NCI-H446 treated with DMSO at 0.1 percent for 48 hours (cell line): ENCODE data around the gene PRSS48.
"Not testable (repeated sequence)": the region's sequence is repeated elsewhere in the genome, so short reads cannot be mapped to it uniquely, and the experiment has no call there.

ENCODE experiments used
- DNase-seq: peaks from one replicate; lab custom pipeline; 2025; lab: John Stamatoyannopoulos, UW

The PRSS48 gene, protein sequence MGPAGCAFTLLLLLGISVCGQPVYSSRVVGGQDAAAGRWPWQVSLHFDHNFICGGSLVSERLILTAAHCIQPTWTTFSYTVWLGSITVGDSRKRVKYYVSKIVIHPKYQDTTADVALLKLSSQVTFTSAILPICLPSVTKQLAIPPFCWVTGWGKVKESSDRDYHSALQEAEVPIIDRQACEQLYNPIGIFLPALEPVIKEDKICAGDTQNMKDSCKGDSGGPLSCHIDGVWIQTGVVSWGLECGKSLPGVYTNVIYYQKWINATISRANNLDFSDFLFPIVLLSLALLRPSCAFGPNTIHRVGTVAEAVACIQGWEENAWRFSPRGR

DNA sequence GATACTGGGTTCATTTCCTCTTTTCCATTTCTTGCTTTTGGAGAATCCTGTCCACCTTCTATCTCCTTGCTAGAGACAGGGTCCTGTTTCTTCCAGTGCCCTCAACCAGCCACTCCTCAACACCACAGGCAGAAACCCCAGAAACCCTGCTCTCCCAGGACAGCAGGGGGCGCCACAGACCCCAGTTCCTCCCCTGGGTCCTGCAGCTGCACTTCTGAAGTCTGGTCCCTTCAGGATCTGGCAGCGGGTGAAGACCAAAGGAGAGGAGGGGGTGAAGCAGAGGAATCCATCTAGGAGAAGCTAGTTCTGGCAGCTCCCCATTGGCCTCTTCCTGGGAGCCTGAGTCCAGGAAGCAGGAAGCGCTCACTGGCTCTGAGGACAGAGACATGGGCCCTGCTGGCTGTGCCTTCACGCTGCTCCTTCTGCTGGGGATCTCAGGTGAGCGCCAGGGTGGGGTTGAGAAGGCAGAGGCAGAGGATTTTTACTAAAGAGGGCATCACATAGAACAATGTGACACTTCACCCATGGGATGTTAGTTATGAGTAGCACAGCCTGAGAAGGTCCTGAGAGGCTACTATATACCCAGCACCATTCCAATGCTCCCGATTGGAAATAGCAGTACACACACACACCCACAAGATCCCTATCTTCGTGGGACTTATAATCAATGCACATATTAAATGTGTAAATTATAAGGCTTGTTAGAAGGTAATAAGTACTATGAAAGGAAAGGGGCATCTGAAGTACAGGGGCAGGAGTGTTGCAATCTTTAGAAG is at the start of gene PRSS48:
PRSS48 (plus strand) TSS at position 375 of the 776 bp plus-strand sequence; CDS start at position 387, 12 bp downstream.
- no peak for DNase-seq

DNA sequence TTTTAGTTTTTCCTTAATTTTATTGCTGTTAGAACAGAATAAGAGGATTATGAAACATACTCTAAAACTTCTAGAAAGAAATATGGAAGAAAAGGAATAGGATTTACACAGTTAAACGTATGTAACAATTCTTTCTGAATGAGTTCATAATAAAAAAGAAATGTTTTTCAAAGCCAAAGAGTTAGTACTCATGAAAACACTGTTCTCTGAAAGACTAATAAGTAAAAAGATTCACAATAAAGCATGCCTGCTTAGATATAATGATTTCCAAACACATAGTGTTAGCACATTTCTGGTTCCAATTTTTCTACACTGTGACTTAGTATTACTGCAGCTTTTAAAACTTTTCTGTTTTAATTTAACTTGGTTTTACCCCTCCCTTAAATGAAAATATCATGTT is 49.8 kb upstream of the PRSS48 start:
- no peak for DNase-seq

DNA sequence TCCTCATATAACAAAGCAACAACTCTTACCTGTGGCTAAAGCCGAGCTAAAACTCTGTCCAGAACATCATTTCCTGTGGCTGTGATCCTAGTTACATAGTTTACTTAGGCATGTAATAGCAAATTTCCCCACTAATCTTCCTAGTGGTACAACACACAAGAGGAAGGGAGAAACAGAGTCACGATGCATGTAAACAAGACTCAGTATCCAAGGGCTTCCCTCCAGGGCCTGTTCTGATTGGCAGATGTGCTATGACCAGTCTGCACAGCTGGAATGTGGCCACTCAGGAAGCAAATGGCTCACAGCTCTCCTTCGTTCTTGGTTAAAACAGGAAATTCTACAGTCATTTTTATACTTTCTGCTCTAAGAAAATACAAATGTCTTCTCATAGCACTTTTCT is 49.2 kb upstream of the PRSS48 start:
- no peak for DNase-seq

DNA sequence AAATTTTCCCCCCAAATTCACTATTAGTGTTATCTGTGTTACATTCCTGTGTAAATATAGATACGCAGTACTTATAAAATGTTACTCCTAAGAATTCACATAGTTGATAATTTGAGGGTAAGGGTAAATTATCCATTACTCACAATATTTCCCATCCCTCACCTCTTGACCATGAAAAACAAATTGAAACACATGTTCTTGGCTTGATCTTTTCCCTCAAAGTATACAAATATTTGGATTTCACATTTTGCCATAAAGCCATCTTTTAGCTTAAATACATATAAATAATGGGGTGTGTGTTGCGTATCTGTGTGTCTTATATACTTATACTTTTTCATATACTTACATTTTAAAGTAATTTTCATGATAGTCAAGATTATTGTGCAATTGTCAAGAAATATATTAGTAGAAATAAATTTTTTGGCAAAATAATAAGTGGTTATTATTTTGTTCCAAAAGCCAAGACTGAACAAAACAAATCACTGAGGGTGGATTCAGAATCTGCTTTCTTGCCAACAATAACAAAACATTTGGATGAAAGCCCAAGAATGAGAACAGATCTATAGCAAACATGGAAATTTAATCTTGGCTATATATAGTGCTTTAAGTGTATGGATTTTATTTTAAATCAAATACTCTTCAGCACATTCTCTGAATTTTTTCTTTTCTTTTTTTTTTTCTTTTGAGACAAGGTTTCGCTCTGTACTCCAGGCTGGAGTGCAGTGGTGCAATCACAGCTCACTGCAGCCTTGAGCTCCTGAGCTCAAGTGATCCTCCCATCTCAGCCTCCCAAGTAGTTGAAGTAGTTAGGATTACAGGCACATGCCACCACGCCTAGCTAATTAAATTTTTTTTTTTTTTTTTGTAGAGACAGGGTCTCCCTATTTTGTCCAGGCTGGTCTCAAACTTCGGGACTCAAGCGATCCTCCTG is 48.5 kb upstream of the PRSS48 start:
- no peak for DNase-seq

DNA sequence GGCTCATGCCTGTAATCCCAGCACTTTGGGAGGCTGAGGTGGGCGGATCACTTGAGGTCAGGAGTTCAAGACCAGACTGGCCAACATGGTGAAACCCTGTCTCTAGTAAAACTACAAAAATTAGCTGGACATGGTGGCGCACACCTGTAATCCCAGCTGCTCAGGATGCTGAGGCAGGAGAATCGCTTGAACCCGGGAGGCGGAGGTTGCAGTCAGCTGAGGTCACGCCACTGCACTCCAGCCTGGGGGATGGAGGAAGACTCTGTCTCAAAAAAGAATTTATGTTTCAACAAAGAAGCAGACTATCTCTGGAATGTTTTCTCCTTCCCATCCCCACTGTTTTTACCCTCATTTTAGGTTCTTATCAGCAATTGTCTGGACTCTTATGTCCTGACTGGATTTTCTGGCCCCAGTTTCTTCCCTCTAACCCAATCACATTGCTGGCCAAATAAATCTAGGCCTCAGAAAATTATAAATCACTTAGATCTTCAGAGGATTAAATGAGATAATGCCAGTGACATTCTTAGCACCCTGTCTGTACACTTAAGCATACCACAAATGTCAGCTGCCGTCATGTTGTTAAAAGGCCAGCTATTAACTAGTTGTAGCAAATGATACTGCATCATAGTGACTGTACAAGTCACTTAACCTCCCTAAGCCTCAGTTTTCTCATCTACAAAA is 44.9 kb upstream of the PRSS48 start:
- no peak for DNase-seq

DNA sequence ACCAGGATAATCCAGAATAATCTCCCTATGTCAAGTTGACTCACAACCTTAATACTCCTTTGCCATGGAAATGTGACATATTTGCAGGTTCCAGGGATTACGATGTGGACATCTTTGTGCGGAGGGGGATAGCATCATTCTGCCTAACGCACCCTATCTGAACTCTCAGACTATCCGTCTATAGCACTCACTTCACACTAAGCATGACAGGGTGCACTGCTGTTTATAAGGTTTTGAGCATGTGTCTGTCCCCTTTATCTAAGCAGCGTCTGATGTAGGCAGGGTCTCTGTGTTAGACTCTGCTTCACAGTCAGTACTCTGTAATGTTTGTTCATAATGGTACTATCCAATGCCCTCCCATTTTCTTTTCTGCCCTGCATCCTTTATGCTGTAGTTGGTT is 43.4 kb upstream of the PRSS48 start:
- no peak for DNase-seq

DNA sequence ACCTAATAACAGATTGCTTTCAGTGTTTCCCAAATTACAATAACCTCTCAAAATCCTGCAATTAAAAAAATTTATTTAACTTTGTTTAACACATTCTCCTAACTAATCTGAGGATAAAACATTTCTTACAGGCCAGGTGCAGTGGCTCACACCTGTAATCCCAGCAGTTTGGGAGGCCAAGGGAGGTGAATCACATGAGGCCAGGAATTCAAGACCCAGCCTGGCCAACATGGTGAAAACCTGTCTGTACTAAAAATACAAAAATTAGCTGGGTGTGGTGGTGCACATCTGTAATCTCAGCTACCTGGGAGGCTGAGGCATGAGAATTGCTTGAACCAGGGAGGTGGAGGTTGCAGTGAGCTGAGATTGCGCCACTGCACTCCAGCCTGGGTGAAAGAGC is 41.6 kb upstream of the PRSS48 start:
- DNase-seq, result not testable (repeated sequence)

DNA sequence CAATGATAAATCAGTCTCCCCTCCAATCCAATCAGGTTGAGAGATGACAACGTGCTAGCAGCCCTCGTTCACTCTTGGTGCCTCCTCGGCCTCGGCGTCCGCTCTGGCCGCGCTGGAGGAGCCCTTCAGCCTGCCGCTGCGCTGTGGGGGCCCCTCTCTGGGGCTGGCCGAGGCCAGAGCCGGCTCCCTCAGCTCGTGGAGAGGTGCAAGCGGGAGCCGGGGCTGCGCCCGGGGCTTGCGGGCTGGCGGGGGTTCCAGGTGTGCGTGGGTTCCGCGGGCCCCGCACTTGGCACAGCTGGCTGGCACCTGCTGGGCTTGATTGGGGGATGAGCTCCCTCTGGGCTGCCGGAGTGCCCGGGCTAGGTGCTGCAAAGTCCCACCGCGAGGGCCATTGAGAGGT is 40.9 kb upstream of the PRSS48 start:
- DNase-seq, result no peak

DNA sequence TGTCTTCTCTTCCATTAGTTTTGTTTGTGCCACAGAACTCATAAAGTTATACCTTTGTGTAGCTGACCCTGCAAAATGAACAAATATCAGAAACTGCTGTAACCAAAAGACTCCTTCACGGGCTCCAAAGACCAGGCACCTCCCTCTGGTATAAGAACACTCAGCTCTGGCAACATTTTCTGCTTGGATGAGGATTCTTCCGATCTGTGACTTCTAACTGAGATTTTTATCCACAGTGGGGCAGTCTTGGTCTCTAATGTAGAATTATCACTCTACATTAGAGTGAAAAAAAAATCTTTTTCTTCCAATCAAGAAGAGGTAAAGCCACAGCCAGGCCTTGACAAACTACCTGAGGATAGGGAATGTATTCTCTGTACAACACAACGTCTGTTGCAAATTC is 38.5 kb upstream of the PRSS48 start:
- no peak for DNase-seq

DNA sequence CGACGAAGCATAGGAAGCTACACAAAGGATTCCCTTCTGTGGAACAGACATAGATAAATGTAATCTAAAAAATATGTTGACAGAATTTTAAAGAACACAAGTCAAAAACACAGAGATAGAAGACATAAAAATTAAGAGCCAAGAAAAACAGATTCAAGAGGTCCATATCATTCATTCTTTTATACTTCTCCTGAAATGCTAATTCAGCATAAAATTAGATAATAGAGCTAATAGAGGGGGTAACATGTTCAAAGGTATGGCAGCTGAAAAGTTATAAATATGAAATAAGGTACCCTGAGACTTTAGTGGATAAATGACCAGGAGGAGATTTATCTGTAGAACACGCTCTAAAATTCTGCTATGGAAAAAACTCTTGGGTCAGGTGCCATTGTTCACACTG is 37.4 kb upstream of the PRSS48 start:
- no peak for DNase-seq

DNA sequence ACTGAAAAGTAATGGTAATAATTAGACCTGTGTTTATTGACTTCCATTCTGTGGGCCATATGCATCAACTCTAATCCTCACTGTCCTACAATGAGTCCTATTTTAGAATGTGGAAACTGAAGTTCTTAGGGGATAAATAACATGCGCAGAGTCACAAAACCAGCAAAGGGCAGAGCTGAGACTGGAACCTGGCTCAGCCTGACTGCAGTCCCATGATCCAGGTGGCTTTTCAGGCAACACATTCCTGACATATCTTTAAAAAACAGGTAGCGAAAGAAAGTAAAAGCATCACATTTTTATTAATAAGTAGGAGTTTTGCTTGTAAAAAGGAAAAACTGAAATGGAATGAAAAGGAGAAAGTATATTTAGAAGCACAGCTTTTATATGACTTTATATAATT is 34.7 kb upstream of the PRSS48 start:
- DNase-seq, result no peak

DNA sequence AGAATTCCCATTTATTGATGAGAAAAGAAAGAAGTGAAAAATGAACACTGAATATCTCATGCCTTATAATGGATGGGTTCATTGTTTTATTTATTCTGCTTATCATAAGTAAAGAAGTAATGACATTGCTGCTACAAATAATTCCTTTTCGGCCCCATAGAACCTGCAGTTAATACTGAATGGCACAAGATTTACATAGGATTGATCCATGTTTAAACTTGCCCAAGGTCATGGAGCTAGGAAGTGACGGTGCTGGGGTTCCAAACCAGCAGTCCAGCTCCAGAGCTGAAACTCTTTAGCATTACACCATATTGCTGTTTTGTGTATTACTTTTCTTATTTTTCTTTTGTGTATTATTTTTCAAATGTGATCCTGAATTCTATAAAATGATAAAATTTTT is 30.2 kb upstream of the PRSS48 start:
- no peak for DNase-seq

DNA sequence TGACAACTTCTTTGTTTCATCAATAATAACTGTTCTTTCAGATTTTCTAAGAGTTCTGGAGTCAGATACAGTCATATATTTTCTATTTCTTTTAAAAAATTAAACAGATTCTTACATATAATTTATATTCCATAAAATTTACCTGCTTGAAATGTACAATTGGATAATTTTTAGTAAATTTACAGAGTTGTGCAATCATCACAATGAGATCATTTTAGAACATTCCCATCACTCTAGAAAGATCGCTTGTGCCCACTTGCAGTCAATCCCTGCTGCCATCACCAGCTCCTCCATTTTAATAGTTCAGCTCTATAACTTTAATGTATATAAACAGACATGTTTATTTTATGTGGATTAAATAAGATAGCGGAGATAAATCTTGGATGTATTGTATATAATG is 29.6 kb upstream of the PRSS48 start:
- no peak for DNase-seq

DNA sequence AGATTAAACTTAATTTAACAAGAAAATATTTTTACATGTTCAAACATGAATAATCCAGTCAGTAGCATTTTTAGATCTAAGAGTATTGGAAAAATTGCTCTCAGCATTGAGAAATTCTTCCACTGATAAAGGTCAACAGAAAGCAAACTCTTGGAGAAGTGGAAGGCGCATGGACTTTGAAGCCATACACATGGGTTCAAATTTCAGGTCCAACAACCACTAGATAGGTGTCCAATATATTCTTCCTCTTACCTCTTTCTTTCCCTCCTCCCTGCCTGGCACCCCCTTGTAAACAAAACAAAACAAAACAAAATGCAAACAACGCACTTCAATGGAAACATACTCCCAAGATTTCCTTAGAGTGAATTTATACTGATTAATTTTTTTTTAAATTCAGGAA is 28.4 kb upstream of the PRSS48 start:
- DNase-seq, result no peak

DNA sequence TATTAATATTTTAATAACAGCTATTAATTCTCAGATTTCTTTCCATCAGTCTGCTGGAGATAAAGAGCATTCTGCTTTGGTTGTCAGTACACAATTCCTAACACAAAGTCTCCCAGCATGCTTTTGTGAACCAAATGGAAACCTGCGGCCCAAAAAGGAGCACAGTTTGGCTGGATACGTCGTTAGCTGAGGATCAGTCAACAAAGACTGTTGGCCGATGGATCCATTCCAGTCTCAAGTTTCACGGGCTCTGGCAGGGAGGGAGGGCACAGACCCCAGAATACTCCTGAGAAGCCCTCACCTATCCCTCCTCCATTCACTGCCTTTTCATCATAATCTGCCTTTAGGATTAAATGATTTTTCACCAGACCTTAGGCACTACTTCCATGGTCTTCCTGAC is 26.3 kb upstream of the PRSS48 start:
- no peak for DNase-seq

DNA sequence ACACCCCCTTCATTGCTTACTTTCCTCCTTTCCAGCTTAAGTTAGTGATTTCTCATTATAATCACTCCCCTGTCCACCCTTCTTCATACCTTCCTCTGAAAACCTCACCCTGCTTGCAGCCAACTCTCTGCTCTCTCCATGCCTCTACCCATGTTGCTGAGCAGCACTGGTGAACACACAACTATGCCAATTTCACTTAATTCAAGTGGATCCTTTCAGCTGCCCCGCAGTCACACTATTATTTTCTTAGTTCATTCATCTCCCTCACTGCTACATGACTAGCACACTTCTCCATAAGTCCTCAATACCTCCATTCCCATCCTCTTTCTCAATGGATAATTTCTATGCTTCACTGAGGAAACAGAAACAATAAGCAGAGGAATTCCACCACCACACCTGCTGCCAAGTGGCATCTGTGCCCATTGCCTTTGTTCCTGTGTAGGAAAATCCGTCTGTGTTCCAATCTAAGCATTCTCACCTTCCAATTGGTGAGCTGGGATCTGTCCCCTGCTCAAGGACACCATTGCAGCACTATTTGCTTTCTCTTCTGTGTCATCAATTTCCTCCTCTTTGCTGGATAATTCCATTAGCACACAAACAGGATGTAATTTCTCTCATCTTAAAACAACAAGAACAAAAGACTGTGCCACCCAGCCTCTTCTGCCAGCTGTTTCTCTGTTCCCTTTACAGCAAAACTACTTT is 25.2 kb upstream of the PRSS48 start:
- no peak for DNase-seq

DNA sequence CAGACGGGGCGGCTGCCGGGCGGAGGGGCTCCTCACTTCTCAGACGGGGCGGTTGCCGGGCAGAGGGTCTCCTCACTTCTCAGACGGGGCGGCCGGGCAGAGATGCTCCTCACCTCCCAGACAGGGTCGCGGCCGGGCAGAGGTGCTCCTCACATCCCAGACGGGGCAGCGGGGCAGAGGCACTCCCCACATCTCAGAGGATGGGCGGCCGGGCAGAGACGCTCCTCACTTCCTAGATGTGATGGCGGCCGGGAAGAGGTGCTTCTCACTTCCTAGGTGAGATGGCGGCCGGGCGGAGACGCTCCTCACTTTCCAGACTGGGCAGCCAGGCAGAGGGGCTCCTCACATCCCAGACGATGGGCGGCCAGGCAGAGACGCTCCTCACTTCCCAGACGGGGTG is 21.7 kb upstream of the PRSS48 start:
- not testable (repeated sequence) for DNase-seq

DNA sequence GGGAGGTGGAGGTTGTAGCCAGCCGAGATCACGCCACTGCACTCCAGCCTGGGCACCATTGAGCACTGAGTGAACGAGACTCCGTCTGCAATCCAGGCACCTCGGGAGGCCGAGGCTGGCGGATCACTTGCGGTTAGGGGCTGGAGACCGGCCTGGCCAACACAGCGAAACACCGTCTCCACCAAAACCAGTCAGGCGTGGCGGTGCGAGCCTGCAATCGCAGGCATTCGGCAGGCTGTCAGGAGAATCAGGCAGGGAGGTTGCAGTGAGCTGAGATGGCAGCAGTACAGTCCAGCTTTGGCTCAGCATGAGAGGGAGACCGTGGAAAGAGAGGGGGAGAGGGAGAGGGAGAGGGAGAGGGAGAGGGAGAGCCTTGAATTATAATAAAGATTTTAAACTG is 21.3 kb upstream of the PRSS48 start:
- DNase-seq, result not testable (repeated sequence)

DNA sequence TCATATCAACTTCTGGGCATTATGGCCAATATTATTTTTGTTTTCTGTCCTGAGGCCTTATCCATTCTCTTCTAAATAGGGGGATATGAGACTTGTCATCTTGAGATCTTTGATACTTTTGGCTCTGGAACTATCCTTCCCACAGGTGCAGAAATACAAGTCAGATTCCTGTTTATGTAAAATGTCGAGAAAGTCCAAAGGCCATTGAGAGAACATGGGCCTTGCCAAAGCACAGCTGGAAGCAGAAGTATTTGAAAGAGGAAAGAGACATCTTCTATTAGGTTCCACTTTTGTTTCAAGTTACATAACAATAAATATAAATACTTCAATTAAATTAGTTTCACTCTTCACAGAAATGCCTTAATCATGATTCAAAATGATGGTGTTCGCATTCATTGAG is 20.8 kb upstream of the PRSS48 start:
- no peak for DNase-seq

DNA sequence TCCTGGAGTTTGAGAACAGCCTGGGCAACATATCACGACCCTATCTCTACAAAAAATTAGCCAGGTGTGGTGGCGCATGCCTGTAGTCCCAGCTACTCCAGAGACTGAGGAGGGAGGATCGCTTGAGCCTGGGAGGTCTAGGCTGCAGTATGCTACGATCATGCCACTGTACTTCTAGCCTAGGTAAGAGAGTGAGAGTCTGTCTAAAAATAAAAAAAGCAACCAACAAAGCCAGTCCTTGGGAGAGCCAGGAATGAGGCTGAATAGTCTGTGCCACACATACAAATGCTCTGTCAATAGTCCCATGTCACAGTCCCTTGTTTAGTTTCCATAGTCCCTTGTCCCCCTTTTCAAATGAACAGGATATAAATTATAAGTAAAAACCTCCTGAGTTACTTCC is 19.3 kb upstream of the PRSS48 start:
- no peak for DNase-seq

DNA sequence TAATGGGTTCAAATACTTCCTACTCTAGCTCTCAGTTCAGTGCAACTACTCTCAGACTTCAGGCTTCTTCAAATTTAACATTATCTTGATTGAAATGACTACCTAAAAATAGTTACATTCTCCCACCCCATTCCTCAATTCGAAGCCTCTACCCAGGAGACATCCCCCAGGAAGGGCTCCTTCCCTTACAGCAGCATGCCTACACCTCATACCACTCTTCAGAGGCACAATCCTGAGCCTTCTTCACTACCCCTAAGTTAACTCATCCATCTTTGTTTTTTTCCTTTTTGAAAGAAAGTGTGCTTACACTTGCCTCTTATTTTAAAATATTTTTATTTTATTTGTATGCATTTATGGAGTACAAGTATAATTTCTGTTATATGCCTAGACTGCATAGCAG is 17.2 kb upstream of the PRSS48 start:
- no peak for DNase-seq
